Measurements from ENCODE around the gene GTF3C4.
A peak's percentile ranks its signal among the peaks of the same experiment; 100 is the strongest.

Gene GTF3C4

GRCh38 chr9:132648685-132649084, 21.6 kb upstream of the GTF3C4 start:
- no peak for DNase-seq

GRCh38 chr9:132651259-132651658, 19.0 kb upstream of the GTF3C4 start:
- DNase-seq, result no peak

DNA sequence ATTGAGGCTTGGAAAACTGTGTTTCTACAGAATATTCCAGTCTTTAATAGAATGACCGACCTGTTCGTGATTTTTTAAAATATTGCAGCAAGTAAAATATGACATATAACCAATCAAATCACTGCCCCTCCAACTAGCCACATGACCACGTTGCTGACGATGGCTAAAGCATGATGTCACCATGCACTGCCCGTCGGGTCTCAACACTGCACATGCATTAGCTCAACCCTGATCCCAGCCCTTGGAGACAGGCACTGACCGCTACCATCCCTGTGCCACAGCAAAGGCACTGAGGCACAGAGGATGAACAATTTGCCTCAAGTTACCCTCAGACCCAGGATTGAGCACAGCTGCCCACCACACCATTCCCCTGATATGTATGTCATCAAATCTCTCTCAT, 14.0 kb upstream of the GTF3C4 start:
- no peak for DNase-seq

DNA sequence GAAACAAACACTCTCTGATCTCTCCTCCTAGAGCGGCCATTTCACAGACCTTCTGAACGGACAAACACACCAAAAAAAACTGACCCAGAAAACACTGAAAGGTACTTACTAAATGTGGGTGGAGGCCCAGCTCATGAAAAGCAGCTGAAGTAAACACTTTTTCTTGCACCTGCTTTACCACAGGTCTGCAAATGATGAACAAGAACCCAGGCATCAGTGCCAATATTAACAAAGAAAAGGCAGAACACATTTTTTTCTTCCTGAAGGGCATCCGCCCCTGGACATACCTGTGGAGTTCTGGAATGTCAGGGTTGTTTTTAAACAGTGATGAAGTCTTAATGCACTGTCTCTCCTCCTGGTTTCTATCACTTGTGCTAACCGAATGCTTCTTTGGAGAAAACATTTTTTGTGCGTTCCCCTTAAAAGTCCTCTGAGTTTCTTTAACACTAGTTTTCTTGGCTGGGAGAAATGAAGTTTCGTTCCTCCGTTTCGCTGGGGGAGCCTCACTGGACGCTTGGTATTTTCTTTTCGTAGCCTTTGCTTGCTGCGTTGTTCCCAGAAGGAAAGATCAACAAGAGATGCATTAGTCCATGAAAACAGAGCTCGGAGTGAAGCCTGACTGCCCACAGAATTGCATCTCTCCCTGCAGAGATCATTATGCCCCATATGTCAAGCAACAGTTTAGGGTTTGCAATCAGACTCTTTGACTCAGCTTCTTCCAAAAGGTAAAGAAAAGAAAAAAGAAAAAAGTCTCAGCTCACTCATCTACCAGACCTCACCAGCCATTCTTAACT, 7.9 kb upstream of the GTF3C4 start:
- DNase-seq, result no peak

DNA sequence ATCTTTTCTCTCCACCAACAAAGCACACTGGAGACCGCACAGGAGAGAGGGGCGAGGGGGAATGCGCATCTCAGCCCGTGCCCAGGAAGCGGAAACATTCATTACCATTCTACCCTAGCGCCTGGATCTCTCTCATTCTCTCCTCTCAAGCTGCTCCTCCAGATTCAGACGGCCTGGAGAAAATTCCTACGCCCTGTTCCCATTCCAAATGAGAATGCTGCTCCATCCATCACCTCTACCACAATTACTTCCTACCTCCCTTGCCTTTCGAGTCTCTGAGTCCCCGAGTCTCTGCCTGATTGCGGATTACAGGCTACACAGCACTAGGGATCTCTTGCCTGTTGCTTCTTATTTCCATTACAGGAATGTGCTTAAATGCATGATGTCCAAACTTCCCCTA, 7.1 kb upstream of the GTF3C4 start:
- DNase-seq, result no peak

- DNase-seq, result no peak
Observed at GRCh38 chr9:132663851-132664250, 6.4 kb upstream of the GTF3C4 start.

- DNase-seq, result no peak
Observed at GRCh38 chr9:132669319-132669697, 956 bp upstream of the GTF3C4 start.

GRCh38 chr9:132669698-132670456, 387 bp upstream of the GTF3C4 start, which contains the start of gene DDX31:
Gene DDX31 (minus strand): TSS chr9:132669983. CDS start chr9:132669934, 49 bp downstream.
- peak; percentile 88 for DNase-seq

GRCh38 chr9:132671620-132672412, 1.6 kb downstream of the GTF3C4 start:
- DNase-seq, result peak; percentile 28

- no peak for DNase-seq
Observed at GRCh38 chr9:132672413-132672690, 2.1 kb downstream of the GTF3C4 start.

- peak; percentile 12 for DNase-seq
Observed at GRCh38 chr9:132673355-132673754, 3.1 kb downstream of the GTF3C4 start.

DNA sequence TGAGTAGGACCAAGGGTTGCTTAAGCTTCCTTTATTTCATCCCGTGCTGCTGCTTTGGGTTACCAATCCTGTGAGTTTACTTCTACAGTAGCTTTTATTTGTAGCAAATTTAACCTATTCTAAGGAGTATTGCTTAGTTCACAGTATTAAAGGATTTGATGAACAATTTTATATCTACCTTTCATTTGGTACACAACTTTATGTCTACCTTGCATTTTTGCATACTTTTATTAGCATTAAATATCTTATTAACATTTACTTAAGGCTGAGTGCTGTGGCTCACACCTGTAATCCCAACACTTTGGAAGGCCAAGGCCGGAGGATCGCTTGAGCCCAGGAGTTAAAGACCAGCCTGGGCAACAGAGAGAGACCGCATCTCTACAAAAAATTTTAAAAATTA, 4.2 kb downstream of the GTF3C4 start:
- no peak for DNase-seq

DNA sequence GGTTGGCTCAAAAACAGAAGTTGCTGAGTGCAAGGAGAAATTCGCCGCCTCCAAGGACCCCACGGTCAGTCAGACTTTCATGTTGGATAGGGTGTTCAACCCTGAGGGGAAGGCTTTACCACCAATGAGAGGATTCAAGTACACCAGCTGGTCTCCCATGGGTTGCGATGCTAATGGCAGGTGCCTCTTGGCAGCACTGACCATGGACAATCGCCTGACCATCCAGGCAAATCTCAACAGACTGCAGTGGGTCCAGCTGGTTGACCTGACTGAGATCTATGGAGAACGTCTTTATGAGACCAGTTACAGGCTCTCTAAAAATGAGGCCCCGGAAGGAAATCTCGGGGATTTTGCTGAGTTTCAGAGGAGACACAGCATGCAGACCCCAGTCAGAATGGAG, 7.7 kb downstream of the GTF3C4 start:
- no peak for DNase-seq

GRCh38 chr9:132679946-132680625, 9.8 kb downstream of the GTF3C4 start:
- DNase-seq, result peak; percentile 65

GRCh38 chr9:132681561-132681960, 11.3 kb downstream of the GTF3C4 start:
- DNase-seq, result no peak

GRCh38 chr9:132683873-132684272, 13.6 kb downstream of the GTF3C4 start:
- DNase-seq, result no peak

DNA sequence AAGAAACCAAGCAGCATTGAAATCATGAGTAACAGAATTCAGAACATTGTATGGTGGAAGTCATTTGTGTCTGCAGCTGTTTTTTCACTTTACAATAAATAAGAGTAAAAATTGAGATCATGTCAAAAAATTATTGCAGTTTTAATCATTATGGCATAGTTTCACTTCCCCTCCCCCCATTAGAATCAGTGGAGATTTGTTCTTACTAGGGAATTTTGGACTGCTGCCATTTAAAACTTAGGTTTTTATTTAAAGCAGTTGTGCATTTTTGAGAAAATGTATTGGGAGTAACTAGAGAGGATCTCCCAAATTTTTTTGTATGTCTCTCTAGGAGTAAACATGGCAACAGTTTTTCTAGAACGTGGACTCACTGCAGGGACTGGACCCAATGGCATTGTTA, 20.4 kb downstream of the GTF3C4 start:
- DNase-seq, result no peak

- DNase-seq, result peak; percentile 40
Observed at GRCh38 chr9:132694144-132694543, 23.9 kb downstream of the GTF3C4 start.

GRCh38 chr9:132697230-132697629, 27.0 kb downstream of the GTF3C4 start:
- DNase-seq, result no peak

DNA sequence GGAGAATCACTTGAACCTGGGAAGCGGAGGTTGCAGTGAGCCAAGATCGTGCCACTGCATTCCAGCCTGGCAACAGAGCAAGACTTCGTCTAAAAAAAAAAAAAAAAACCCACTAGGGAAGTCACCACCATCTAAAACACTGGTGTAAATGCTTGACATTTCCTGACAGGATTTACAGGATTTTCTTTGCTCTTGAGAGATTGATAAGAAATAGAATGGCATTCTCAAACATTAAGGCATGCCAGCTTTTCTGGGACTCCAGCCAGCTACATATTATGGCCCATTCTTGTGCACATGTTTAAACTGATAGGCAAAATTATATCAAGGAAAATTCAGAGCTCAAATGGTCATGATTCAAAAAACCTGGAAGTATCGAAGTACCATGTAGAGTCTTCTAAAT, 28.7 kb downstream of the GTF3C4 start:
- DNase-seq, result no peak

- DNase-seq, result no peak
Observed at GRCh38 chr9:132699956-132700355, 29.7 kb downstream of the GTF3C4 start.

- no peak for DNase-seq
Observed at GRCh38 chr9:132702254-132702653, 32.0 kb downstream of the GTF3C4 start.

GRCh38 chr9:132703336-132703735, 33.1 kb downstream of the GTF3C4 start:
- no peak for DNase-seq

Measured in activated CD4-positive, alpha-beta T cell treated with anti-CD3 and anti-CD28 coated beads, Interleukin-2, amount 50 U/mL, for 16 hours (primary cell).